GM12878 (cell line): ENCODE data around the gene SLCO3A1. TPM values are rescaled to one million over a fixed set of nuclear protein-coding genes. Genes with fewer than 3 reads are reported as not detected.

Source experiments
- ATAC-seq: fragments of 200-7000 bp; cut with Tn5 transposase; 3 replicates; pipeline ENCODE4 v1.9.1; 2020; ENCODE audit warnings: mild to moderate bottlenecking, moderate library complexity
- BruUV-seq: library from RNA; stranded (reverse); fragments of 400-500 nt; replicated peaks from 2 replicates; lab custom pipeline; 2021; lab: Mats Ljungman, UMichigan
- CTCF ChIA-PET: fragments of 300-600 bp; sonication (Branson Sonifier 250); formaldehyde crosslinking; extraction: SDS; loops from one replicate; lab custom pipeline; 2021; ENCODE audit warnings: inconsistent platforms; lab: Yijun Ruan, JAX
- POLR2A ChIA-PET: fragments of 350-600 bp; formaldehyde crosslinking; extraction: SDS; loops from one replicate; lab custom pipeline; 2021; ENCODE audit warnings: inconsistent platforms; lab: Charles Lee
- RAD21 ChIA-PET: fragments of 300-600 bp; sonication (Branson Sonifier 250); formaldehyde crosslinking; loops from one replicate; lab custom pipeline; 2023; ENCODE audit warnings: antibody characterized with exemption; ENCODE audit not compliant: unreplicated experiment; lab: Charles Lee
- SMC1A ChIA-PET: fragments of 300-600 bp; sonication (Branson Sonifier 250); formaldehyde crosslinking; loops from one replicate; lab custom pipeline; 2023; ENCODE audit not compliant: unreplicated experiment, uncharacterized antibody; lab: Charles Lee
- DNase-seq: peaks from one replicate; pipeline ENCODE4 v3.0.0-alpha.2; 2011; ENCODE audit warnings: low read depth, low spot score
- FAIRE-seq: peaks from 3 replicates; lab custom pipeline; 2011; peaks lifted over from hg19 to GRCh38; lab: Jason Lieb, UNC
- H2AFZ ChIP-seq: 2 replicates; pipeline ENCODE4 v1.6.0; 2011; ENCODE audit warnings: low read depth, low read length, control low read depth; ENCODE audit not compliant: control insufficient read depth
- H3K27ac ChIP-seq: 2 replicates; pipeline ENCODE4 v1.5.1; 2011; ENCODE audit warnings: control low read depth; ENCODE audit not compliant: control insufficient read depth, insufficient read depth
- H3K27me3 ChIP-seq, 2 experiments: replicated peaks in 1 of 2; 2 replicates each; pipeline versions ENCODE4 v1.6.0 to v1.6.1; 2011; ENCODE audit warnings: low read length in 1 of 2; ENCODE audit not compliant: control insufficient read depth in 2 of 2, insufficient read depth in 2 of 2
- H3K36me3 ChIP-seq, 2 experiments: 2 replicates each; pipeline ENCODE4 v1.5.1; 2011; ENCODE audit warnings: low read length in 1 of 2; ENCODE audit not compliant: control insufficient read depth in 2 of 2, insufficient read depth in 2 of 2
- H3K4me1 ChIP-seq: 2 replicates; pipeline ENCODE4 v1.6.1; 2011; ENCODE audit warnings: mild to moderate bottlenecking, low read length, moderate library complexity, mixed read lengths; ENCODE audit not compliant: control insufficient read depth, insufficient read depth
- H3K4me2 ChIP-seq: 2 replicates; pipeline ENCODE4 v1.6.0; 2011; ENCODE audit warnings: control low read depth; ENCODE audit not compliant: control insufficient read depth, insufficient read depth
- H3K4me3 ChIP-seq: fragments of 200-600 bp; sonication (generic); 2 replicates; pipeline ENCODE4 v1.5.1; 2016
- H3K79me2 ChIP-seq: 2 replicates; pipeline ENCODE4 v1.6.0; 2011; ENCODE audit warnings: low read length; ENCODE audit not compliant: control insufficient read depth, insufficient read depth
- H3K9ac ChIP-seq: 2 replicates; pipeline ENCODE4 v1.8.0; 2011; ENCODE audit warnings: low read length, control low read depth, mixed read lengths; ENCODE audit not compliant: control insufficient read depth, insufficient read depth
- H3K9me3 ChIP-seq: replicated peaks from 3 replicates; pipeline ENCODE4 v1.5.1; 2011; ENCODE audit warnings: mild to moderate bottlenecking, low read length; ENCODE audit not compliant: control insufficient read depth, insufficient read depth
- H4K20me1 ChIP-seq: 2 replicates; pipeline ENCODE4 v1.6.0; 2011; ENCODE audit not compliant: control insufficient read depth, insufficient read depth
- BCLAF1 ChIP-seq: fragments of 450-650 bp; IDR thresholded peaks from 2 replicates; pipeline ENCODE4 v1.6.1; 2017; ENCODE audit warnings: antibody characterized with exemption, mild to moderate bottlenecking, moderate library complexity
- CHD4 ChIP-seq: fragments of 200-600 bp; sonication (generic); IDR thresholded peaks from 2 replicates; pipeline ENCODE4 v1.6.1; 2016; ENCODE audit warnings: mild to moderate bottlenecking
- CREB1 ChIP-seq: IDR thresholded peaks from 2 replicates; pipeline ENCODE4 v1.6.1; 2012; ENCODE audit warnings: low read depth, mild to moderate bottlenecking, inconsistent platforms
- ESRRA ChIP-seq: IDR thresholded peaks from 2 replicates; pipeline ENCODE4 v1.6.1; 2012; ENCODE audit warnings: mild to moderate bottlenecking, low read length, improper control_type of control experiment
- GABPA ChIP-seq: IDR thresholded peaks from 2 replicates; pipeline ENCODE4 v1.6.1; 2014; ENCODE audit warnings: antibody characterized with exemption, low read depth, mild to moderate bottlenecking, inconsistent platforms
- IKZF1 ChIP-seq: fragments of 450-650 bp; conservative IDR thresholded peaks from 2 replicates; pipeline ENCODE4 v1.6.1; 2017; ENCODE audit warnings: antibody characterized with exemption, mild to moderate bottlenecking
- IKZF2 ChIP-seq, 2 experiments: fragments of 450-650 bp; IDR thresholded peaks; 2 replicates each; pipeline ENCODE4 v1.6.1; 2017; ENCODE audit warnings: mild to moderate bottlenecking in 2 of 2, moderate library complexity in 2 of 2
- IRF3 ChIP-seq: fragments of 450-650 bp; IDR thresholded peaks from 2 replicates; pipeline ENCODE4 v1.6.1; 2014; ENCODE audit warnings: mild to moderate bottlenecking
- KDM1A ChIP-seq: fragments of 200-600 bp; sonication (generic); IDR thresholded peaks from 2 replicates; pipeline ENCODE4 v1.6.1; 2016; ENCODE audit warnings: borderline replicate concordance
- MEF2A ChIP-seq: IDR thresholded peaks from 2 replicates; pipeline ENCODE4 v1.6.1; 2011; ENCODE audit warnings: low read depth, mild to moderate bottlenecking, low read length, moderate library complexity; ENCODE audit not compliant: insufficient read depth
- POLR2AphosphoS2 ChIP-seq: IDR thresholded peaks from 2 replicates; pipeline ENCODE4 v1.6.1; 2011; ENCODE audit warnings: low read depth, mild to moderate bottlenecking, low read length, improper control_type of control experiment, moderate library complexity
- RAD21 ChIP-seq: IDR thresholded peaks from 2 replicates; pipeline ENCODE4 v1.6.1; 2011; ENCODE audit warnings: mild to moderate bottlenecking, low read depth, low read length, moderate library complexity; ENCODE audit not compliant: insufficient read depth
- SIX5 ChIP-seq: IDR thresholded peaks from 2 replicates; pipeline ENCODE4 v1.6.1; 2011; ENCODE audit warnings: mild to moderate bottlenecking, low read depth, low read length, moderate library complexity; ENCODE audit not compliant: severe bottlenecking
- SREBF1 ChIP-seq: IDR thresholded peaks from 2 replicates; pipeline ENCODE4 v1.6.1; 2012; ENCODE audit warnings: mild to moderate bottlenecking, low read length
- SRF ChIP-seq, 2 experiments: IDR thresholded peaks; 2 replicates each; pipeline ENCODE4 v1.6.1; 2011; ENCODE audit warnings: low read depth in 2 of 2, low read length in 2 of 2, mild to moderate bottlenecking in 1 of 2, moderate library complexity in 1 of 2
- SUZ12 ChIP-seq: fragments of 200-600 bp; sonication (generic); IDR thresholded peaks from one replicate; pipeline ENCODE4 v1.6.1; 2018; ENCODE audit warnings: antibody characterized with exemption, mild to moderate bottlenecking; ENCODE audit not compliant: unreplicated experiment
- ZNF207 ChIP-seq: fragments of 450-650 bp; IDR thresholded peaks from 2 replicates; pipeline ENCODE4 v1.6.1; 2014; ENCODE audit warnings: antibody characterized with exemption, mild to moderate bottlenecking, borderline replicate concordance
- ZSCAN29 ChIP-seq: fragments of 450-650 bp; IDR thresholded peaks from 2 replicates; pipeline ENCODE4 v1.6.1; 2017; ENCODE audit warnings: mild to moderate bottlenecking, moderate library complexity
- WGBS: methylation state at CpG from one replicate; pipeline ENCODE4 v1.1.6; 2016; ENCODE audit warnings: low lambda C conversion rate; ENCODE audit not compliant: insufficient replicate concordance, insufficient coverage; ENCODE audit errors: missing lambda C conversion rate; 5-methylcytosine and 5-hydroxymethylcytosine counted together
- in situ Hi-C: fragments of 300-500 bp; cut with MboI; formaldehyde crosslinking; loops from 9 replicates; pipeline ENCODE4 v1.14.3; 2018; ENCODE audit warnings: mixed read lengths
- intact Hi-C: fragments of 100-400 bp; cut with micrococcal nuclease; formaldehyde crosslinking; loops from one replicate; pipeline ENCODE4 v1.14.2; 2022; ENCODE audit not compliant: unreplicated experiment
- polyA plus RNA-seq, 11 experiments: library from polyadenylated mRNA; depleted of rRNA in 4 of 11; unstranded in 6 of 11; stranded (reverse) in 5 of 11; fragments of >200 nt; fragmentation: Nextera tagmentation in 4 of 11; fragmentation: Illumina TruSeq in 1 of 11; extraction: Ambion mirVana in 4 of 11; extraction: Trizol in 1 of 11; gene quantifications; 1 replicate in 1 of 11; 2 replicates in 10 of 11; pipeline versions ENCODE4 v1.2.1 to v1.2.3, GENCODE V29; 2011 to 2016; ENCODE audit warnings: inconsistent platforms in 2 of 11, missing spikeins in 2 of 11, low read depth in 1 of 11
- total RNA-seq, 4 experiments: library from RNA; depleted of rRNA in 3 of 4; stranded (reverse); fragments of >200 nt in 3 of 4; fragmentation: Illumina TruSeq in 1 of 4; extraction: Trizol in 1 of 4; gene quantifications; 2 replicates each; pipeline versions ENCODE4 v1.2.1 to v1.2.3, GENCODE V29; 2013 to 2021

The SLCO3A1 gene
- total and polyA plus RNA-seq, 10 of the 15 experiments (the other 5 are each of a cell fraction or from before 2014, with no cell fraction given), result 0.05 to 5.9 (median 0.31) TPM

- H3K36me3 ChIP-seq, result no peaks in the 10 kb centered on the region
- no peak overlapping the region for H3K4me2 ChIP-seq
- ChIA-PET SMC1A (no interaction called here), POLR2A (no interaction called here), CTCF (no interaction called here), RAD21 (no interaction called here)
- no peaks in the 10 kb centered on the region for H3K4me1 ChIP-seq
- intact Hi-C loops, result no loop called here
- peaks cover 0 to 2% of the 10 kb centered on the region in 2 experiments; a peak in 1 of 4 replicates for H3K27me3 ChIP-seq
- H3K79me2 ChIP-seq, result no peaks in the 10 kb centered on the region
- no peaks in the 10 kb centered on the region for H4K20me1 ChIP-seq
- ATAC-seq, result no peak
- no peak overlapping the region for H2AFZ ChIP-seq
- DNase-seq, result no peak
- H3K9ac ChIP-seq, result no peak overlapping the region
- FAIRE-seq, result no peak
- no peak for TF ChIP-seq IKZF1
- TF ChIP-seq IRF3, result no peak
- TF ChIP-seq SRF (IDR thresholded peaks at IDR 0.05; ENCODE audit: low read depth in 2 of 2, low read length in 2 of 2), result no peak
- TF ChIP-seq RAD21, result no peak
- TF ChIP-seq POLR2AphosphoS2, result no peak
- TF ChIP-seq ZSCAN29, result no peak
- TF ChIP-seq IKZF2 (IDR thresholded peaks at IDR 0.05), result no peak
- no peak for TF ChIP-seq SREBF1
- TF ChIP-seq GABPA, result no peak
- TF ChIP-seq ZNF207, result no peak
- no peak for TF ChIP-seq SUZ12
- no peak for TF ChIP-seq BCLAF1
- no peak for TF ChIP-seq CHD4
- TF ChIP-seq CREB1, result no peak
- TF ChIP-seq KDM1A, result no peak
- no peak for TF ChIP-seq MEF2A
- TF ChIP-seq ESRRA, result no peak
- TF ChIP-seq SIX5, result no peak
- BruUV-seq, result no TSS peak
- in situ Hi-C loops, result no loop called here
- H3K27ac ChIP-seq, result no peak overlapping the region
- H3K4me3 ChIP-seq, result no peak overlapping the region
- whole genome bisulfite sequencing, result 6% methylated on average over 4 of the region's 4 CpGs
- H3K9me3 ChIP-seq, result no peaks in the 10 kb centered on the region
These were observed 73.4 kb downstream of the SLCO3A1 start for GRCh38 chr15:91926908-91927270.
